GM12878 (cell line): ENCODE results near the gene ACKR4. TPM values are rescaled to one million over a fixed set of nuclear protein-coding genes. Genes with fewer than 3 reads are reported as not detected.

ENCODE experiments used
- ATAC-seq: fragments of 200-7000 bp; cut with Tn5 transposase; 3 replicates; pipeline ENCODE4 v1.9.1; 2020; ENCODE audit warnings: mild to moderate bottlenecking, moderate library complexity
- BruUV-seq: library from RNA; stranded (reverse); fragments of 400-500 nt; replicated peaks from 2 replicates; lab custom pipeline; 2021; lab: Mats Ljungman, UMichigan
- CTCF ChIA-PET: fragments of 300-600 bp; sonication (Branson Sonifier 250); formaldehyde crosslinking; extraction: SDS; loops from one replicate; lab custom pipeline; 2021; ENCODE audit warnings: inconsistent platforms; lab: Yijun Ruan, JAX
- POLR2A ChIA-PET: fragments of 350-600 bp; formaldehyde crosslinking; extraction: SDS; loops from one replicate; lab custom pipeline; 2021; ENCODE audit warnings: inconsistent platforms; lab: Charles Lee
- RAD21 ChIA-PET: fragments of 300-600 bp; sonication (Branson Sonifier 250); formaldehyde crosslinking; loops from one replicate; lab custom pipeline; 2023; ENCODE audit warnings: antibody characterized with exemption; ENCODE audit not compliant: unreplicated experiment; lab: Charles Lee
- SMC1A ChIA-PET: fragments of 300-600 bp; sonication (Branson Sonifier 250); formaldehyde crosslinking; loops from one replicate; lab custom pipeline; 2023; ENCODE audit not compliant: unreplicated experiment, uncharacterized antibody; lab: Charles Lee
- DNase-seq: peaks from one replicate; pipeline ENCODE4 v3.0.0-alpha.2; 2011; ENCODE audit warnings: low read depth, low spot score
- FAIRE-seq: peaks from 3 replicates; lab custom pipeline; 2011; peaks lifted over from hg19 to GRCh38; lab: Jason Lieb, UNC
- H2AFZ ChIP-seq: 2 replicates; pipeline ENCODE4 v1.6.0; 2011; ENCODE audit warnings: low read depth, low read length, control low read depth; ENCODE audit not compliant: control insufficient read depth
- H3K27ac ChIP-seq: 2 replicates; pipeline ENCODE4 v1.5.1; 2011; ENCODE audit warnings: control low read depth; ENCODE audit not compliant: control insufficient read depth, insufficient read depth
- H3K27me3 ChIP-seq, 2 experiments: replicated peaks in 1 of 2; 2 replicates each; pipeline versions ENCODE4 v1.6.0 to v1.6.1; 2011; ENCODE audit warnings: low read length in 1 of 2; ENCODE audit not compliant: control insufficient read depth in 2 of 2, insufficient read depth in 2 of 2
- H3K36me3 ChIP-seq, 2 experiments: 2 replicates each; pipeline ENCODE4 v1.5.1; 2011; ENCODE audit warnings: low read length in 1 of 2; ENCODE audit not compliant: control insufficient read depth in 2 of 2, insufficient read depth in 2 of 2
- H3K4me1 ChIP-seq: 2 replicates; pipeline ENCODE4 v1.6.1; 2011; ENCODE audit warnings: mild to moderate bottlenecking, low read length, moderate library complexity, mixed read lengths; ENCODE audit not compliant: control insufficient read depth, insufficient read depth
- H3K4me2 ChIP-seq: 2 replicates; pipeline ENCODE4 v1.6.0; 2011; ENCODE audit warnings: control low read depth; ENCODE audit not compliant: control insufficient read depth, insufficient read depth
- H3K4me3 ChIP-seq: fragments of 200-600 bp; sonication (generic); 2 replicates; pipeline ENCODE4 v1.5.1; 2016
- H3K79me2 ChIP-seq: 2 replicates; pipeline ENCODE4 v1.6.0; 2011; ENCODE audit warnings: low read length; ENCODE audit not compliant: control insufficient read depth, insufficient read depth
- H3K9ac ChIP-seq: 2 replicates; pipeline ENCODE4 v1.8.0; 2011; ENCODE audit warnings: low read length, control low read depth, mixed read lengths; ENCODE audit not compliant: control insufficient read depth, insufficient read depth
- H3K9me3 ChIP-seq: replicated peaks from 3 replicates; pipeline ENCODE4 v1.5.1; 2011; ENCODE audit warnings: mild to moderate bottlenecking, low read length; ENCODE audit not compliant: control insufficient read depth, insufficient read depth
- H4K20me1 ChIP-seq: 2 replicates; pipeline ENCODE4 v1.6.0; 2011; ENCODE audit not compliant: control insufficient read depth, insufficient read depth
- FOS ChIP-seq: IDR thresholded peaks from 3 replicates; pipeline ENCODE4 v1.6.1; 2011; ENCODE audit warnings: borderline replicate concordance; ENCODE audit not compliant: insufficient read length; ENCODE audit errors: extremely low read depth
- NR2C2 ChIP-seq: IDR thresholded peaks from 2 replicates; pipeline ENCODE4 v1.6.1; 2011; ENCODE audit warnings: borderline replicate concordance, low read depth; ENCODE audit not compliant: control insufficient read depth, insufficient read length
- POU2F2 ChIP-seq: IDR thresholded peaks from 3 replicates; pipeline ENCODE4 v1.6.1; 2011; ENCODE audit warnings: low read depth, mild to moderate bottlenecking, low read length, borderline replicate concordance
- SREBF1 ChIP-seq: IDR thresholded peaks from 2 replicates; pipeline ENCODE4 v1.6.1; 2012; ENCODE audit warnings: mild to moderate bottlenecking, low read length
- STAT3 ChIP-seq: IDR thresholded peaks from 2 replicates; pipeline ENCODE4 v1.6.1; 2011; ENCODE audit warnings: low read depth, low read length, improper control_type of control experiment
- WGBS: methylation state at CpG from one replicate; pipeline ENCODE4 v1.1.6; 2016; ENCODE audit warnings: low lambda C conversion rate; ENCODE audit not compliant: insufficient replicate concordance, insufficient coverage; ENCODE audit errors: missing lambda C conversion rate; 5-methylcytosine and 5-hydroxymethylcytosine counted together
- in situ Hi-C: fragments of 300-500 bp; cut with MboI; formaldehyde crosslinking; loops from 9 replicates; pipeline ENCODE4 v1.14.3; 2018; ENCODE audit warnings: mixed read lengths
- intact Hi-C: fragments of 100-400 bp; cut with micrococcal nuclease; formaldehyde crosslinking; loops from one replicate; pipeline ENCODE4 v1.14.2; 2022; ENCODE audit not compliant: unreplicated experiment
- polyA plus RNA-seq, 11 experiments: library from polyadenylated mRNA; depleted of rRNA in 4 of 11; unstranded in 6 of 11; stranded (reverse) in 5 of 11; fragments of >200 nt; fragmentation: Nextera tagmentation in 4 of 11; fragmentation: Illumina TruSeq in 1 of 11; extraction: Ambion mirVana in 4 of 11; extraction: Trizol in 1 of 11; gene quantifications; 1 replicate in 1 of 11; 2 replicates in 10 of 11; pipeline versions ENCODE4 v1.2.1 to v1.2.3, GENCODE V29; 2011 to 2016; ENCODE audit warnings: inconsistent platforms in 2 of 11, missing spikeins in 2 of 11, low read depth in 1 of 11
- total RNA-seq, 4 experiments: library from RNA; depleted of rRNA in 3 of 4; stranded (reverse); fragments of >200 nt in 3 of 4; fragmentation: Illumina TruSeq in 1 of 4; extraction: Trizol in 1 of 4; gene quantifications; 2 replicates each; pipeline versions ENCODE4 v1.2.1 to v1.2.3, GENCODE V29; 2013 to 2021

Gene ACKR4
- total and polyA plus RNA-seq, 10 of the 15 experiments (the other 5 are each of a cell fraction or from before 2014, with no cell fraction given): 0.06 to 0.40 (median 0.12) TPM

DNA sequence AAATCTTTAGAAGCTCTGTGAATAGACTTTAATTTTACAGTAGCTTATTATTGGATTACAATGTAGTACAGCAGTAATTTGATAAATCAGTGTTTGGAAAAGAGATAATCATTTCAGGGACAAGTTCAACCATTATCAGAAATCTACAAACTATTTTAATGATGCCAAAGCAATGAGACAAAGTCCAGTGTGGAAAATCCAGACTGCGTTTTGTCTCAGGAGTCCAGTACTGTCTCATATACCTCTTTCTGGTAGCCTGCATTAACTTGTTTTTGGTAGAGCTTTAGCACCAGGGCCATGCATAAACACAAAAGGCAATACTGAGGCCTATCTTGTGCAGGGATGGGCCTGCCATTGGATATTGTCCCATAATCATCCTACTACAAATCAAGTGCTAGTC lies 19.7 kb downstream of the ACKR4 start:
- SMC1A ChIA-PET: interaction anchor here (1.2 kb wide), 1 partner anchor 82 kb away, joined by 3 read pairs; no protein-coding TSS in a partner anchor
- intact Hi-C loops: no loop called here
- Histone ChIP-seq H3K79me2 (no peaks in the 10 kb centered on the region), H3K27me3 (no peaks in the 10 kb centered on the region), H3K4me2 (no peak overlapping the region), H4K20me1 (no peaks in the 10 kb centered on the region), H2AFZ (no peak overlapping the region), H3K36me3 (peaks cover 0 to 4% of the 10 kb centered on the region in 2 experiments; a peak in 1 of 4 replicates), H3K4me1 (no peaks in the 10 kb centered on the region)
- WGBS: 97% methylated on average over 1 of the region's 1 CpG
- RAD21 ChIA-PET: no interaction called here
- POLR2A ChIA-PET: no interaction called here
- DNase-seq (no peak), ATAC-seq (no peak), FAIRE-seq (no peak)
- TF ChIP-seq POU2F2 (no peak), STAT3 (no peak)
- TF ChIP-seq, all 136 proteins: peak for 0
- Histone ChIP-seq H3K4me3 (no peak overlapping the region), H3K27ac (no peak overlapping the region), H3K9me3 (no peaks in the 10 kb centered on the region; the same call in 2 of the 3 replicates), H3K9ac (no peak overlapping the region)
- in situ Hi-C loops: no loop called here
- CTCF ChIA-PET: interaction anchor here (2.1 kb wide), 1 partner anchor 9 kb away, joined by 5 read pairs; no protein-coding TSS in a partner anchor
- no TSS peak for BruUV-seq

DNA sequence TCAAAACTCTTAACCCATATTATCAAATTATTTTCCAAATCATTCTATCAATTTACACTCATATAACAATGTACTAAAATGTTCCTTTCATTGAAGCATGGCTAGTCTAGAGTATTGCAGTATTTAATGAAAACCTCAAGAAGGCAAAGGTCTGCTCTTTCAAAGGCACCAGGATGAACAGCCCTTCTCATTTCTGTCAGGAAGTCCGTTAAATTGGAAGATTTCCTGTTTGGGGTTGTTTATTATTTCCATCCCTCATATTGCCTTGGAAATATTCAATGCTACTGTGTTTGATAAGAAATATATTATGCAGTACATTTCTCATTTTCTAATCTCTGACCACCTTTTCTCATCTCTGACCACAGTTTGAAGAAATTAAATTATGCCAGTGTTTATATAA lies 25.1 kb downstream of the ACKR4 start:
- Histone ChIP-seq H3K79me2 (no peaks in the 10 kb centered on the region), H3K27ac (no peak overlapping the region), H3K9ac (no peak overlapping the region), H3K27me3 (no peaks in the 10 kb centered on the region), H3K4me1 (peaks cover 12% of the 10 kb centered on the region), H3K9me3 (no peaks in the 10 kb centered on the region), H2AFZ (no peak overlapping the region), H3K4me3 (no peak overlapping the region), H3K4me2 (no peak overlapping the region), H3K36me3 (peaks cover 0 to 5% of the 10 kb centered on the region in 2 experiments; a peak in 2 of 4 replicates), H4K20me1 (no peaks in the 10 kb centered on the region)
- WGBS: 42% methylated on average over 1 of the region's 1 CpG
- in situ Hi-C loops (no loop called here), intact Hi-C loops (no loop called here)
- RAD21 ChIA-PET: no interaction called here
- SMC1A ChIA-PET: no interaction called here
- DNase-seq: no peak
- POLR2A ChIA-PET: no interaction called here
- no TSS peak for BruUV-seq
- TF ChIP-seq FOS (no peak), NR2C2 (no peak), SREBF1 (no peak)
- no peak for ATAC-seq
- CTCF ChIA-PET: no interaction called here
- FAIRE-seq: no peak
